Measurements from ENCODE around the gene KIF2A. TPM values are rescaled to one million over a fixed set of nuclear protein-coding genes. Genes with fewer than 3 reads are reported as not detected.

The KIF2A gene
- total and polyA plus RNA-seq, 10 donors = 4.3 to 66.7 (median 44.3) TPM

- DNase-seq = no peak
- no peak overlapping the region for H3K27ac ChIP-seq
- H3K4me1 ChIP-seq = no peaks in the 10 kb centered on the region
- no peak overlapping the region for H3K4me3 ChIP-seq
- no peaks in the 10 kb centered on the region for H3K9me3 ChIP-seq
- H3K36me3 ChIP-seq = no peaks in the 10 kb centered on the region
- TF ChIP-seq POLR2A (IDR thresholded peaks at IDR 0.05) = no peak
- no peak for TF ChIP-seq POLR2AphosphoS5 (IDR thresholded peaks at IDR 0.05)
- TF ChIP-seq CTCF (IDR thresholded peaks at IDR 0.05 in 8 of 11, conservative IDR thresholded peaks at IDR 0.05 in 3 of 11) = no peak
- intact Hi-C loops (cut with DNase I; ENCODE audit: low total_unique reads) = no loop called here
- 74 to 97% (median 89%) methylated on average over 1 of the region's 1 CpG for WGBS, 5 donors
- H3K27me3 ChIP-seq (replicated peaks in 1 of 7) = no peaks in the 10 kb centered on the region
Observed at GRCh38 chr5:62268234-62268633, 37.8 kb upstream of the KIF2A start.

GRCh38 chr5:62268792-62269191 lies 37.2 kb upstream of the KIF2A start:
- 46 to 63% (median 59%) methylated on average over 2 of the region's 2 CpGs for WGBS, 5 donors
- H3K27ac ChIP-seq = no peak overlapping the region
- H3K27me3 ChIP-seq (replicated peaks in 1 of 7) = no peaks in the 10 kb centered on the region
- DNase-seq = no peak
- H3K4me3 ChIP-seq = no peak overlapping the region
- intact Hi-C loops (cut with DNase I; ENCODE audit: low total_unique reads) = no loop called here
- no peak for TF ChIP-seq CTCF (IDR thresholded peaks at IDR 0.05 in 8 of 11, conservative IDR thresholded peaks at IDR 0.05 in 3 of 11)
- no peak for TF ChIP-seq POLR2A (IDR thresholded peaks at IDR 0.05)
- TF ChIP-seq POLR2AphosphoS5 (IDR thresholded peaks at IDR 0.05) = no peak
- no peaks in the 10 kb centered on the region for H3K36me3 ChIP-seq
- H3K4me1 ChIP-seq = no peaks in the 10 kb centered on the region
- no peaks in the 10 kb centered on the region for H3K9me3 ChIP-seq

GRCh38 chr5:62271370-62271769 lies 34.6 kb upstream of the KIF2A start:
- no peaks in the 10 kb centered on the region for H3K36me3 ChIP-seq
- no peaks in the 10 kb centered on the region for H3K27me3 ChIP-seq (replicated peaks in 1 of 7)
- WGBS, 5 donors = 88 to 96% (median 94%) methylated on average over 1 of the region's 1 CpG
- no peak for DNase-seq
- H3K27ac ChIP-seq = no peak overlapping the region
- intact Hi-C loops (cut with DNase I; ENCODE audit: low total_unique reads) = no loop called here
- no peak overlapping the region for H3K4me3 ChIP-seq
- TF ChIP-seq POLR2A (IDR thresholded peaks at IDR 0.05) (no peak), CTCF (IDR thresholded peaks at IDR 0.05 in 8 of 11, conservative IDR thresholded peaks at IDR 0.05 in 3 of 11) (no peak), POLR2AphosphoS5 (IDR thresholded peaks at IDR 0.05) (no peak)
- peaks cover 0 to under 1% (median 0%) of the 10 kb centered on the region in 6 donors for H3K4me1 ChIP-seq
- H3K9me3 ChIP-seq = no peaks in the 10 kb centered on the region

GRCh38 chr5:62271870-62272269 lies 34.1 kb upstream of the KIF2A start:
- H3K9me3 ChIP-seq = no peaks in the 10 kb centered on the region
- no peak for TF ChIP-seq POLR2AphosphoS5 (IDR thresholded peaks at IDR 0.05)
- TF ChIP-seq CTCF (IDR thresholded peaks at IDR 0.05 in 8 of 11, conservative IDR thresholded peaks at IDR 0.05 in 3 of 11) = no peak
- no peak for TF ChIP-seq POLR2A (IDR thresholded peaks at IDR 0.05)
- no peak for DNase-seq
- H3K4me3 ChIP-seq = no peak overlapping the region
- H3K27me3 ChIP-seq (replicated peaks in 1 of 7) = no peaks in the 10 kb centered on the region
- intact Hi-C loops (cut with DNase I; ENCODE audit: low total_unique reads) = no loop called here
- H3K27ac ChIP-seq = no peak overlapping the region
- WGBS, 5 donors = 64 to 97% (median 93%) methylated on average over 3 of the region's 3 CpGs
- peaks cover 0 to 6% (median 0%) of the 10 kb centered on the region in 6 donors for H3K4me1 ChIP-seq
- no peaks in the 10 kb centered on the region for H3K36me3 ChIP-seq
